Right lobe of liver (tissue), 6 donors: ENCODE measurements around the gene ERC1. TPM values are rescaled to one million over a fixed set of nuclear protein-coding genes. Genes with fewer than 3 reads are reported as not detected.

ENCODE experiments used
- ATAC-seq, 4 donors: fragments of 200-7000 bp; cut with Tn5 transposase; one replicate each; pipeline ENCODE4 v1.9.1; 2020; ENCODE audit warnings: mild to moderate bottlenecking in 4 of 4, moderate library complexity in 4 of 4
- DNase-seq, 3 donors: peaks; one replicate each; pipeline ENCODE4 v3.0.0-alpha.2; 2020
- H3K27ac ChIP-seq, 3 donors: fragments of 200-600 bp; one replicate each; pipeline ENCODE4 v1.8.0; 2022
- H3K27me3 ChIP-seq, 2 donors: fragments of 200-600 bp; one replicate each; pipeline ENCODE4 v1.8.0; 2022
- H3K36me3 ChIP-seq, 4 donors: fragments of 200-600 bp; sonication (generic) in 1 of 4; one replicate each; pipeline versions ENCODE4 v1.5.1 to v1.8.0; 2017 to 2022; ENCODE audit warnings: control low read depth in 1 of 4
- H3K4me1 ChIP-seq, 4 donors: fragments of 200-600 bp; sonication (generic) in 1 of 4; one replicate each; pipeline versions ENCODE4 v1.5.1 to v1.8.0; 2017 to 2022; ENCODE audit warnings: control low read depth in 1 of 4
- H3K4me3 ChIP-seq, 3 donors: fragments of 200-600 bp; one replicate each; pipeline ENCODE4 v1.8.0; 2022
- H3K9me3 ChIP-seq, 4 donors: fragments of 200-600 bp; sonication (generic) in 1 of 4; one replicate each; pipeline versions ENCODE4 v1.5.1 to v1.8.0; 2017 to 2022; ENCODE audit warnings: control low read depth in 1 of 4
- CTCF ChIP-seq, 4 donors: fragments of 200-600 bp in 3 of 4; fragments of 450-650 bp in 1 of 4; IDR thresholded peaks; one replicate each; pipeline versions ENCODE4 v1.5.1 to v1.8.0; 2016 to 2022; ENCODE audit warnings: antibody characterized with exemption in 4 of 4, mild to moderate bottlenecking in 2 of 4
- POLR2A ChIP-seq: fragments of 450-650 bp; IDR thresholded peaks from one replicate; pipeline ENCODE4 v1.6.1; 2017; ENCODE audit warnings: antibody characterized with exemption, mild to moderate bottlenecking
- WGBS: methylation state at CpG from one replicate; pipeline ENCODE4 v1.1.6; 2018; ENCODE audit warnings: low coverage, low lambda C conversion rate; ENCODE audit not compliant: insufficient coverage; ENCODE audit errors: missing lambda C conversion rate; 5-methylcytosine and 5-hydroxymethylcytosine counted together
- intact Hi-C, 2 donors: fragments of 100-400 bp; cut with DNase I; formaldehyde crosslinking; loops; one replicate each; pipeline versions ENCODE4 v1.11.2 to v1.14.1; 2022
- total RNA-seq, 6 experiments: library from RNA; depleted of rRNA in 2 of 6; stranded (reverse); fragments of >200 nt in 2 of 6; fragmentation: NEBNext Ultra II Directional in 3 of 6; extraction: Animal tissue kit (Norgen Biotek cat#: 25700) in 3 of 6; gene quantifications; one replicate each; pipeline versions ENCODE4 v1.1.0 to v1.2.4, GENCODE V29; 2016 to 2023
- donor health status: DM: no; HTN: yes; CAD: no.
- donor health status: DM: no; HTN: no; CAD: no.
- donor health status: DM: no; HTN: no; CAD: no.
- donor health status: DM: no; HTN: yes; CAD: no.
- donor health status: DM: no; HTN: yes; CAD: no.

Gene ERC1
- total RNA-seq, 6 experiments from 2014 or later: 24.8 to 30.8 (median 28.6) TPM

GRCh38 chr12:1383758-1384157 is 392.7 kb downstream of the ERC1 start:
- TF ChIP-seq CTCF (IDR thresholded peaks at IDR 0.05): no peak
- no peaks in the 10 kb centered on the region for H3K9me3 ChIP-seq

GRCh38 chr12:1384910-1385309 is 393.9 kb downstream of the ERC1 start:
- H3K27me3 ChIP-seq: no peaks in the 10 kb centered on the region
- no peak overlapping the region for H3K4me3 ChIP-seq
- H3K9me3 ChIP-seq: no peaks in the 10 kb centered on the region
- no peak for TF ChIP-seq CTCF (IDR thresholded peaks at IDR 0.05)
- no peak for TF ChIP-seq POLR2A
- DNase-seq (peak in 1 of 3 donors; percentile 68), ATAC-seq (peak; percentile 79 to 86 (median 83))
- no peak overlapping the region for H3K27ac ChIP-seq
- H3K36me3 ChIP-seq: no peaks in the 10 kb centered on the region
- intact Hi-C loops: no loop called here
- H3K4me1 ChIP-seq: no peaks in the 10 kb centered on the region
- WGBS: 52% methylated on average over 2 of the region's 4 CpGs

More at GRCh38 chr12:1383758-1384157, 392.7 kb downstream of the ERC1 start:
- Histone ChIP-seq H3K4me3 (no peak overlapping the region), H3K36me3 (no peaks in the 10 kb centered on the region), H3K4me1 (peaks cover 0 to 1% (median under 1%) of the 10 kb centered on the region in 4 donors), H3K27me3 (no peaks in the 10 kb centered on the region), H3K27ac (no peak overlapping the region)
- DNase-seq: no peak
- WGBS: 94% methylated on average over 4 of the region's 4 CpGs
- intact Hi-C loops: no loop called here
- no peak for ATAC-seq

- H3K4me1 ChIP-seq: no peaks in the 10 kb centered on the region
- no peak for DNase-seq
- H3K27ac ChIP-seq: no peak overlapping the region
- H3K9me3 ChIP-seq: no peaks in the 10 kb centered on the region
- no peak for ATAC-seq
- H3K4me3 ChIP-seq: no peak overlapping the region
- intact Hi-C loops: no loop called here
- TF ChIP-seq POLR2A (no peak), CTCF (IDR thresholded peaks at IDR 0.05) (no peak)
- no peaks in the 10 kb centered on the region for H3K36me3 ChIP-seq
- no peaks in the 10 kb centered on the region for H3K27me3 ChIP-seq
Measured at GRCh38 chr12:1391722-1392121, 400.7 kb downstream of the ERC1 start.

- 91% methylated on average over 4 of the region's 4 CpGs for WGBS
- H3K36me3 ChIP-seq: no peaks in the 10 kb centered on the region
- DNase-seq (no peak), ATAC-seq (no peak)
- H3K4me1 ChIP-seq: no peaks in the 10 kb centered on the region
- H3K27ac ChIP-seq: no peak overlapping the region
- H3K9me3 ChIP-seq: no peaks in the 10 kb centered on the region
- H3K4me3 ChIP-seq: no peak overlapping the region
- TF ChIP-seq POLR2A (no peak), CTCF (IDR thresholded peaks at IDR 0.05) (no peak)
- H3K27me3 ChIP-seq: no peaks in the 10 kb centered on the region
- intact Hi-C loops: no loop called here
Measured at GRCh38 chr12:1395421-1395955, 404.5 kb downstream of the ERC1 start.

GRCh38 chr12:1398673-1399072 is 407.6 kb downstream of the ERC1 start:
- intact Hi-C loops: no loop called here
- H3K27ac ChIP-seq: no peak overlapping the region
- H3K27me3 ChIP-seq: no peaks in the 10 kb centered on the region
- WGBS: 100% methylated on average over 3 of the region's 3 CpGs
- no peaks in the 10 kb centered on the region for H3K36me3 ChIP-seq
- no peak overlapping the region for H3K4me3 ChIP-seq
- H3K4me1 ChIP-seq: no peaks in the 10 kb centered on the region
- H3K9me3 ChIP-seq: no peaks in the 10 kb centered on the region
- ATAC-seq: no peak
- TF ChIP-seq POLR2A (no peak), CTCF (IDR thresholded peaks at IDR 0.05) (no peak)
- no peak for DNase-seq
